ENCODE results near the gene AHSG.
"Not testable (repeated sequence)": the region's sequence is repeated elsewhere in the genome, so short reads cannot be mapped to it uniquely, and the experiment has no call there.

AHSG gene, protein sequence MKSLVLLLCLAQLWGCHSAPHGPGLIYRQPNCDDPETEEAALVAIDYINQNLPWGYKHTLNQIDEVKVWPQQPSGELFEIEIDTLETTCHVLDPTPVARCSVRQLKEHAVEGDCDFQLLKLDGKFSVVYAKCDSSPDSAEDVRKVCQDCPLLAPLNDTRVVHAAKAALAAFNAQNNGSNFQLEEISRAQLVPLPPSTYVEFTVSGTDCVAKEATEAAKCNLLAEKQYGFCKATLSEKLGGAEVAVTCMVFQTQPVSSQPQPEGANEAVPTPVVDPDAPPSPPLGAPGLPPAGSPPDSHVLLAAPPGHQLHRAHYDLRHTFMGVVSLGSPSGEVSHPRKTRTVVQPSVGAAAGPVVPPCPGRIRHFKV

DNA sequence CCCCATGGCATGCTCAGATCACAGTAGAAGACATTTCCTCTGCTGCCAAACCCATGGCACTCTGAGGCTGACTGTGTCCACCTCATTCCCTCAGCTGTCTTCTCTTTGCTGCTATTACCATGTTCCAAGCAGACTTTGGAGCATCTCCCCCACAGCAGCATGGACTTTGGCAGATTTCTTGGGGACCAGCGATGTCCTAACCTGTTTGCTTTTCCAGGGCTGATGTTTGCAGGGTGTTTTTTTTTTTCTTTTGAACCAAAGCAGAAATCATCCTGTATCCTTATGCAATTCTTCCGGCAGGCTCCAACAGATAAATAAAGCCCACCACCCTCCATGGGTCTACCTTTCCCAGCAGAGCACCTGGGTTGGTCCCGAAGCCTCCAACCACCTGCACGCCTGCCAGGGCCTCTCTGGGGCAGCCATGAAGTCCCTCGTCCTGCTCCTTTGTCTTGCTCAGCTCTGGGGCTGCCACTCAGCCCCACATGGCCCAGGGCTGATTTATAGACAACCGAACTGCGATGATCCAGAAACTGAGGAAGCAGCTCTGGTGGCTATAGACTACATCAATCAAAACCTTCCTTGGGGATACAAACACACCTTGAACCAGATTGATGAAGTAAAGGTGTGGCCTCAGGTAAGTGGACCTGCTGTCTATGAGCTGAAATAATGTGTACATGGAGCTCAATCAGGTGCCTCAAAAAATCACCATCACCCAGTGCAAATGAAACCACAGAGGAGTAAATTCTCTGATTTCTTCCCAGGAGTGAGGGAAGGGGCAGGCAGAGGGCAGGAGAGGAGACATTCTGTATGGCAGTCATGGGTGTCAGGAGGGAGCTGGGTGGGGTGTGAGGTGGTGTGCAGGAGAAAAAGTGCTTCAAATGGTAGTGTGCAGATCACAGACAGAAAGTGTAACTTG, at the start of gene AHSG:
AHSG (plus strand) TSS at position 340 of the 916 bp plus-strand sequence; CDS start at position 422, 82 bp downstream.
- no peak for DNase-seq (ENCODE audit: low read depth)

DNA sequence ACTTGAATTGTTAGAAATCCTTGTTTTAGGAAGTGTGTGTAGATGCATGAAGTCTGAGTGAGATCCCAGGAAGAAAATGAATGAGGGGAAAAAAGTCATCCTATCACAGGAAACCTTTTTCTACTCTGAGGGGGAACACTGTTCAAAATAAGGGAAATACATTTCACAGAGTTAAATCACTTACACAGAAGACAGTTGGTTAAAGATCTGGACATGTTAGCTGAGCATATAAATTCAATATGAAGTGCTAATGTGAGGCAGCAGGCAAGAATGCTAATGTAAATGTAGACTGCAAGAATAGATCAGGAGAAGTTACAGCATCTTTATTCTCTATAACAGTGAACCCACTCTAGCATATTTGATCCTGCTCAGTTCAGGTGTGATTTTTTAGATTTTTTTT, 48.3 kb upstream of the AHSG start:
- DNase-seq (ENCODE audit: low read depth) = no peak

DNA sequence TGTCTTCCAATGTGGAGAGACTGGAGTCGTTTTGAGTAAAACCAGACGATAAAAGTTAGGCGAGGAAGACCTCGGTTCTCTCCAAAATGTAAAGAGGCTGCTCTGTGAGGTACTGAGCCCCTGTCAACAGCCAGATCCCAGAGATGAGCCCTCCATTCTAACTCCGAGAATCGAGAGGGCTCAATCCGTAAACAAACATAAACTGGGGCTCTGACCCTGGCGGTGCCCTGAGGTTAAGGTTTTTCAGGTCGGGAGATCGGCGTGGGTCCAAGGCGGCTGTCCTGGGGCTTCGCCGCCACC, 46.1 kb upstream of the AHSG start:
- DNase-seq (ENCODE audit: low read depth) = no peak

DNA sequence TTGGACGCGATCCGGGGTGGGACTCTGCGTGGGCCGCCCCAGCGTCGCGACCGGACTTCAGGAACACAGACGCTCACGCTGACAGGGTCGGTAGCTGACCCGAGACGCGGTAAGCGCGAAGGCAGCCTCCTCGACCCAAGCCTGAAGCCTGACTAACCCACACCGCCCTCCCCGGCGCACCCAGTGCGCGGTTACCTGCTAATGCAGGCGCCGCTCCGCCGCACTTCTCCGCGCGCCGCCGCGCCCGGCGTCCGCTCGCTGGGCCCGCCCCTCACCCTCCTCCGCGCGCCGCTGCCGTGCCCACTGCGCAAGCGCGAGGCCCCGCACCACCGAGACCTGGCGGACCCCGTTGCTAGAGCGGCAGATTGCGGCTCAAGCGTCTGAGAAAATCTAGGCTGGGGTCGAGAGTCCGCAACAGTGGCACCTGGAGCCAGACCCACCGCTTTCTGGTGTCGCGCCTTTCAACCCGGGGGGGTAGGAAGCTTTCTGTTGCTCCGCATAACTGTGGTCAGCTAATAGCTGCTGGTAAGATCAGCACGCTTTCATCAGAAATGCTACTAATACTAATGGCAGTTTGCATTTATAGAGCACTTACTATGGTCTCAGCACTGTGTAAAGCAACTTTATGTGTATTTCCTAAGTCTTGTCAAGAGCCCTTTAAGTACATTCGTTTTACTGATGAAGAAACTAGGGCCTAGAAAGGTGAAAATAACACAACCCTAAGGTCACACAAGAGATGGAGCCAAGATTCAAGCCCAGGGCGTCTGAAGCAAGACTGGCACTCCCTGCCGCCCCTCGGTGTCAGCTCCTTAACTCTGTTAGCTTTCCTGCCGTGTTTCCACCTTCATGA, 45.6 kb upstream of the AHSG start, which contains the start of gene TBCCD1:
TBCCD1 (minus strand) TSS at position 268 of the 850 bp plus-strand sequence. CDS start 3,010 bp downstream, outside the sequence.
- DNase-seq (ENCODE audit: low read depth) = peak; percentile 95

DNA sequence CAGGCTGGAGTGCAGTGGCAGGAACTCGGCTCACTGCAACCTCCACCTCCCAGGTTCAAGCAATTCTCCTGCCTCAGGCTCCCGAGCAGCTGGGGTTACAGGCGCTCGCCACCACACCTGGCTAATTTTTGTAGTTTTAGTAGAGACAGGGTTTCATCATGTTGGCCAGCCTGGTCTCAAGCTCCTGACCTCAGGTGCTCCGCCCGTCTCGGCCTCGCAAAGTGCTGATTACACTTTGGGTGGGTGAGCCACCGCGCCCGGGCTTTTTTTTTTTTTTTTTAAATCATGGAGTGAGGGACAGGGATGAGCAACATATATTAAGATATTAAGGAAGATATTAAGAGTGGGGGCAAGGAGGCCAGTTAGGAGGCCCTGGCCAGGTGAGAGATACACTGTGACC, 43.5 kb upstream of the AHSG start:
- not testable (repeated sequence) for DNase-seq (ENCODE audit: low read depth)

DNA sequence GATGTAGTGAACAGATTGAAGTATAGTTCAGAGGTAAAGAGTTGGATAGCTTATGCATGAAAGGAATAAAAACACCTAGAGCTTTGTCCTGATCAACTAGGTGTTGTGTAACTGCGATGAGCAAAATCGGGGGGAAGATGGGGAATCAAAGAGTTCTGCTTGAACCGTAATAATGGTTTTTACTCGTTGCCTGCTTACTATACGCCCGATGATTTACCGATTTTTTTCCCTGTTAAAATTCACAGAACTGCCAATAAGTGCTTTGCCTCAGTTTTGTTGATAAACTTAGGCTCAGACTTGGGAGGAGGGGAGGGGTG, 43.1 kb upstream of the AHSG start:
- DNase-seq (ENCODE audit: low read depth) = no peak

DNA sequence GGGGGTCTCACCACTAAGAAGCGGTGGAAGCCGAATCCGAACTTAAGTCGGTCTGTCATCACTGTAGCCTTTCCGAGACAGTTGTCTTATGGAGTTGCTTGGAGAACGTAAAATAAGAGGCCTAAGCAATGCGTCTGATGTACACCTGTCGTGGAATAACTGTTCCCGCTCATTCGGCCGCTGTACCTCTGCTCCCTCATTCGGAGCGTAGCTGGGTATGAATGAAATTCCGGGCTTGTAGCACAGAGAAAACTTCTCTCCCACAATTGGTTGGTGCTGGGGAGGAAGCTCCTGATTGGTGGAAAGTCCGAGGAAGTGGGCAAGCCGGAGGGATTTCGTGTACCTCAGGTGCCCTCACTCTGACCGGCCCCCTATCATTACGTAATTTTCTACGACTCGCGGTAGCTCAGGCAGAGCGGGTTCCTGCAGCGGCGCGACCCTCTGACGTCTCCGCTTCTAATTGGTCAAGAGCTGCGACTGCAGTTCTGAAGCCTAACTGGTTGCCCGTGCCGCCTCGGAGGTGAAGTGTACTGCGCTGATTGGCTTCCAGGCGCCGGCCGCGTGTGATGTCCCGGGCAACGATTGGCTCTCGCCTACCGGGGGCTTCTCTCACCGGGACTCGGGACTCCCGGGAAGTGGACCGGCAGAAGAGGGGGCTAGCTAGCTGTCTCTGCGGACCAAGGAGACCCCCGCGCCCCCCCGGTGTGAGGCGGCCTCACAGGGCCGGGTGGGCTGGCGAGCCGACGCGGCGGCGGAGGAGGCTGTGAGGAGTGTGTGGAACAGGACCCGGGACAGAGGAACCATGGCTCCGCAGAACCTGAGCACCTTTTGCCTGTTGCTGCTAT, 42.5 kb upstream of the AHSG start, which contains the start of gene DNAJB11:
DNAJB11 (plus strand) TSS at position 625 of the 845 bp plus-strand sequence; CDS start at position 803, 178 bp downstream.
- peak; percentile 90 for DNase-seq (ENCODE audit: low read depth)

DNA sequence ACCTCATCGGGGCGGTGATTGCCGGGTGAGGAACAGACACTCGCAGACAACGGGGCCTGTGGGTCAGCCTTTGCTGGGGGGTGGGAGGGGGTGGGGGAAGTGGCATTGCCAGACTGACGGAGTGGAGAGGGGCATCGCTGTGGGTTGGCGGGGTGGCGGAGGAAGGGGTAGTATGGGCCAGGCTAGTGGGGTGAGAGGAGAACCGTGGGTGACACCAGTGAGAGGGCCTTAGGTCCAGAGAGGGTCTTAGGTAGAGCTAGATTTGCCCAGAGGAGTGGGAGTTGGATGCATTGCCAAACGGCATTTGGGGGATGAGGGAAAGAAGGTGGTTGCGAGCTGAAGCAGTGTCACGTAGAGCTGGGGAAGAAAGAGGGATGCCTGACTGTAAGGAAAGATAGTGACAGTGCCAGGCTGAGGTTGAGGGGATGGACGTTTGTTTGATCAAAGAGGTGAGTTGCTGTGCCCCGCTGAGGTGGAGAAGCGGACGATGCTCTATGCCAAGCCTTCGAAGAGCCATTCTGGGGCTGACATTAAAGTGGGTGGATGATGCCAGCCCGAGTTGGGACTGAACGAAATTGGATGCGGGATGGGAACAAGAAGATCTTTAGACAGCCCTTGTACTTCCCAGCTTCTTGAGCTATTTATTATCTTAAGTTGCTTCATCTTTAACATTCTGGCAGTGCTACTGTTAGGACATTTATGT, 41.8 kb upstream of the AHSG start:
- no peak for DNase-seq (ENCODE audit: low read depth)

DNA sequence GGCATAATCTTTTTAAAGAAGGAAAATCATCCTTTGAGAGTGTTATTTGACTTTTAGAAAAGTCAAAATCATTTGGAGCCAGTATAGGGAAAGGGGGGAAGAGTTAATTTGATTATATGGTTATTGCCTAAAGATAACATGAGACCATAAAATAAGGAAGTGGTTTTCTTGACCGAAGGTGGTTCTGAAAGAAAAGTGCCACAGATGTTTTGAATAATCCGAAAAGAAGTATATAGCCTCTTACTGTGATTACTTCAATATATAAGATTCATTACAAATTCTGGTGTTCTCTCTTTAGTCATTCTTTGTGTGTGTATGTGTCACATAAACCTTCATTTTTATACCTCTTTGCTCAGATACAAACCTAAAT, 41.2 kb upstream of the AHSG start:
- DNase-seq (ENCODE audit: low read depth) = no peak

DNA sequence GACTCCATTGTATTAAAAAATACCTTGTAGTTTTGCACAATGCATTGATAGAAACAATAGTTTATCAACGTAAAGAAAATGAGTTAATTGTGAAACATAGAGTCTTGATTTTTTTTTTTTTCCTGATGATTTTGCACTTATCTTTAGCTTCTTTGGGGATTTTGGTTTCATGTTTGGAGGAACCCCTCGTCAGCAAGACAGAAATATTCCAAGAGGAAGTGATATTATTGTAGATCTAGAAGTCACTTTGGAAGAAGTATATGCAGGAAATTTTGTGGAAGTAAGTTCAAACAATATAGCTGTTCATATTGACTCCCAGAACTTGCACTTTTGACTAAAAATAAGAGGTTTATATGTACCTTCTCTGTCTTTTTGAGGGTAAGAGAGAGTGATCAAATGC, 35.3 kb upstream of the AHSG start:
- DNase-seq (ENCODE audit: low read depth) = no peak

DNA sequence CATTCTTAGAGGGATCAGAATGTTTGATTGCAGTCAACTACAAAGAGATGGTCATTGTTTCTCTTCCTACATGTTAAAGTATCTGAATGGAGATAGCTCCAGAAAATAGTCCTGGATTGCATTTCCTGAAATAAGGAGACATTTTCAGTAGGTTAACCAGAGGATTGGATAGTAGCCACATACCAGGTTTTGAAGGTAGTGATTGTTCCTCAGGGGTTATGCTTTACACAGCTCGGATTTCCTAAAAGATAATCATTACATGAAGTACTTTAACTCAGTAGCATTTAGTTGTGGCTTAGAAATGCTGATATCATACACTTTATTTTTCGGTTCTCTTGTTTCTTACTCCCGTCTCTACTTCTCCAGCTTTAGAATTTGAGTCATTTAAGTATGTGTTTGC, 32.1 kb upstream of the AHSG start:
- DNase-seq (ENCODE audit: low read depth) = no peak

DNA sequence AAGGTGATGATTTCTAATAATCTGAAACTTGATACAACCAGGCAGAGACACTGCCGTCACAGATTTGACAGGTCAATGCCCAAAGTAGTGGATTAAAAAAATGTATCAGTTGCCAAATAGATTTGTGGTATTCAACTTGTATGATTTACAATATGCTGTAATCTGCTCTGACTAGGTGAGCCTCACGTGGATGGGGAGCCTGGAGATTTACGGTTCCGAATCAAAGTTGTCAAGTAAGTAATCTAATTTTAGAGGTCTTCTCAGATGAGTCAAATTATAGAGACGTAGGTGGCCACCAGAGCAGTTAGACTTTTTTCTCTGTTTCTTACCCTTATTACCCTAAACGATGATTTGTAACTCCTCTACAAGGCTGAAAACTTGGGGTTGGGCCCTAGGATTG, 30.3 kb upstream of the AHSG start:
- DNase-seq (ENCODE audit: low read depth) = no peak

DNA sequence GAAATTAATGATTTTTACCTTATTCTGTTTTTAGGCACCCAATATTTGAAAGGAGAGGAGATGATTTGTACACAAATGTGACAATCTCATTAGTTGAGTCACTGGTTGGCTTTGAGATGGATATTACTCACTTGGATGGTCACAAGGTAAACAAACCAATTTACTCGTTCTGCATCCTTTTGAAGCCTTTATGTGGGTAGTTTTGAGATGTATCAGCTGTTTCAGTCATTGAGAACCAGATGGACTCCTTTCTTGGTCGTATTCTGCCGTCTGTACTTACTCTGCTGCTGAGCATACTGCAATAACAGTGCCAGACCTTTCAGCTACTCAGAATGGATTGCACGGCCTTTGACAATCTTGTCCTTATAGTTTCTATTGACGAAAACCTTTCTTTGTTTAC, 29.0 kb upstream of the AHSG start:
- no peak for DNase-seq (ENCODE audit: low read depth)

DNA sequence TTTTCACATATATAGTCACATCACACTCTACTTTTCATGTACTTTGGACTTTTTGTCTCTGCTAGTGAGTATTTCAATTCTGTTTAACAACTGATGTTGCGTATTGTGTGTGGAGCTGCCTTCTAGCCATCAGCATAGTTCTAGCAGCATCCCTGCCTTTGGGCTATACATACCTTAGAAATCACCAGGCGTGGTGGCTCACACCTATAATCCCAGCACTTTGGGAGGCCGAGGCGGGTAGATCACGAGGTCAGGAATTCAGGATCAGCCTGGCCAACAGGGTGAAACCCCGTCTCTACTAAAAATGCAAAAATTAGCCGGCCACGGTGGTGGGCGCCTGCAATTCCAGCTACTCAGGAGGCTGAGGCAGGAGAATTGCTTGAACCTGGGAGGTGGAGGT, 26.6 kb upstream of the AHSG start:
- DNase-seq (ENCODE audit: low read depth) = not testable (repeated sequence)

DNA sequence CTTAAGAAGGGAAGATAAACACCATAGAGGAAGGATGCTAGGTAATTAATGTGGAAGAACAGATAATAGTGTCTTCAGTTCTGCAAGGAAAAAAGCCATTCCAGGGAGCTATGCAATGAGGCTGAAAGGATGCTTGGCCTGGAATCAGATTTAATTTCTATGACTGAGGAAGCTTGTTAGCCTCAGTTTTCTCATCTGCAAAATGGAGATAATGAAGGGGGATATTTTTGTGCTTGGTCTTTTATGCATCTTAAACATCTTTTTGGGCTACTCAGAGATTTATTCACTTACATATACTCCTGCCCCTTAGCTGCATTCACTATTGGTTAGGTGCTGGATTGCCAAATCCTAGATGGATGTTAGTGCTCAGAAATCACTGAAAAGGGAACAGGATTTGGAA, 25.7 kb upstream of the AHSG start:
- DNase-seq (ENCODE audit: low read depth) = no peak

DNA sequence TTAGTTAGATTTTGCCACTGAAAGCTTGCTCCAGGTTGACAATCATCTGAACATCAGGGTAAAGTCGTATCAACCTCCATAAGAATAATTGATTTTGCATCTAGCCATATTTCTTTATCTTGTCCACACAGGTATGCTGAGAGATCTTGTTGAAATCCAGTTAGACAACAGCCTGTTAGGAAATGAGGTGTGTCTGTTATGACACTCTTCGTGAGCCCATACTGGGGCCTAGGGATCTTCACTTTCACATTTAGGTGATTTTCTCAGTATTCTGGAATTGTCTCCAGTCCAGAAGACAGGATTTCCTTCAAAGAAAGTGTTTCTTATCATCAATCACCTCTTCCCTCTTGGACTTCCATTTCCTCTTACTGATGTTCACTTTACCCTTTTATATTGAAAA, 24.2 kb upstream of the AHSG start:
- DNase-seq (ENCODE audit: low read depth) = no peak

DNA sequence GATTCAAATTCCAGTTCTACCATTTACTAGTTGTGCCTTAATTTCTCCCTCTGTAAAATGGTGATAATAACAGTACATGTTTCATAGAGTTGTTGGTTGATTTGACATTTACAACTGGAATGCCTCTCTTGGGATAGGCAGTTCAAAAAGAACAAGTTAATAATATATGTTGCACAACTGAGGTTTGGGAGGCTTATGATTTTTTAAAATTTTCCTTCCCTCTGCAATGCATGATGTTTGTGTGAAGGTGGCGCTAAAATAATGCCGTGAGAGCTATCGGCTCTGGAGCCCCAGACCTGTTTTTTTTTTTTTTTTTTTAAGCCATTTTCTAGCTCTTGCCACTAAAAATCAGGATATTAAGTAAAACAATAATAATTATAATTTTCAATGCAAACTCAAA, 23.7 kb upstream of the AHSG start:
- no peak for DNase-seq (ENCODE audit: low read depth)

DNA sequence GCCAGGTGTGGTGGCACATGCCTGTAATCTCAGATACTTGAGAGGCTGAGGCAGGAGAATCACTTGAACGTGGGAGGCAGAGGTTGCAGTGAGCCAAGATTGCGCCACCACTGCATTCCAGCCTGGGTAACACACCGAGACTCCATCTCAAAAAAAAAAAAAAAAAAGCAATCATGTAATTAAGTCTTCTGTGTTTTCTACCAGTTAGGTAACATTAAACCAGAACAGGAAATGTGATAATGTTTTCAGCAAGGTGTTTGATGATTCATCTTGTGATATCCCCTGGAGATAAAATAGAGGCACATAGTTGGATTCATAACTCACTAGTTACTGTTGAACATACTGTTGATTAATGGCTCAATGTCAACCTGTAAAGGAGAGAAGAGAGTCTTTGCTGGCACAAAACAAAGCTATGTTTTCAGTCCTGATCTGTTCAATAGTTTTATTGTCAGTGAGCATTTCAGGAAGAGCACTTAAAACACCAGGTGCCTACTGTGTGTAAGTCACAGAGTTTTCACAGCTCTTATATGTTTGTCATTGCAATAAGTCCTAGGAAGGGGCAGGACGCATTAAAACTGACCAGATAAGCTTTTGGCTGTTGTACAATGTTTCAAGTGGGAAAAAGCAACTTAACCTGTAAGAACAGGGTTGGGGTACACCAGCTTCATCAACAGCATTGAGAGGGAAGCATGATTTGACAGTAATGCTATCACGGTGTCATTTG, 22.8 kb upstream of the AHSG start:
- no peak for DNase-seq (ENCODE audit: low read depth)

DNA sequence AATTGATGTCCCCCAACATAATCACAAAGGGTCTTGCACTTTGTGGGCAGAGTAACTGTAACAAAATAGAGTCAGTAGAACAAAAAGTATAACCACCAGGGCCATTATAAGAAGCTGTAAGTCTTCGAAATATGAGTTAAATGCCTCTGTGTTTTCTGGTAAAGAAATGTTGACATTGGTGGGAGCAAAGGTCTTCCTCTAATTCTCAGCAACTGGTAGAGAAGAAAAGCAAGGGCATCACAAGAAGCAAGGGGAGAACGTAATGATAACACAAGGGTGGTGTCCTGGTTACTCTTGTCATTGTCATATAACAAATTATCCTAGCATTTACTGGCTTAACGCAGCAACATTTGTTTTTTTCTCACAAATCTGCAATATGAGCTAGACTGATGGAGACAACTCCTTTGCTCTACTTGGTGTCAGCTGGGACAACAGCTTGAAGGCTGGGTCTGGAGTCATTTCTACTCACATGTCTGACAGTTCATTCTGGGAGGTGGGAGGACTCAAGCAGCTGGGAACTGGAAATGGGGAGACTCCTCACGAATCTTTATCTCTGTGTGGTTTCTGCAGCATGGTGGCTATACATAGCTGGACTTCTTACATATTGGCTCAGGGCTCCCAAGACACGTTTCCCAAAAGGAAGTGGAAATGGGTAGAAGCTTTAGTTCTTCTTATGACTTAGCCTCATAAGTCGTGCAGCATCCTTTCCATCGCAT, 22.1 kb upstream of the AHSG start:
- DNase-seq (ENCODE audit: low read depth) = no peak

DNA sequence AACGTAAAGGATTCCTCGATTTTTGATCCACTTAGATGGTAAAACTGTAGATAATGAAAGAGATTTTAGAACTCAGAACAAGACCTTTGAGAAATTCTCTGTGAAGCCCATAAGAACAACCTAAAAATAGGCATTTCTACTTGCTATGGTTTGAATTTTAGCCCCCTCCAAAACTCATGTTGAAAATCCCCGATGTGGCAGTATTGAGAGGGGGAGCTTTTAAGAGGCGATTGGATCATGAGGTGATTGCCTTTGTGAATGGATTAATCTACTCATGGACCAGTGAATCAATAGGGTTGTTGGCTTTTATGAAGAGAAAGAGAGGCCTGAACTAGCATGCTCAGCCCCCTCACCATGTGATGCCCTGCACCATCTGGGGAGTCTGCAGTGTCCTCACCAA, 20.2 kb upstream of the AHSG start:
- DNase-seq (ENCODE audit: low read depth) = no peak

All from stimulated activated CD8-positive, alpha-beta memory T cell treated with anti-CD3 and anti-CD28 coated beads, Interleukin-15, amount 100 ng/mL, for 24 hours (primary cell).